NCI-H69 (cell line): Measurements from ENCODE around the gene LIMCH1.

ENCODE experiments used
- DNase-seq: peaks from one replicate; lab custom pipeline; 2025; lab: John Stamatoyannopoulos, UW

The LIMCH1 gene

DNA sequence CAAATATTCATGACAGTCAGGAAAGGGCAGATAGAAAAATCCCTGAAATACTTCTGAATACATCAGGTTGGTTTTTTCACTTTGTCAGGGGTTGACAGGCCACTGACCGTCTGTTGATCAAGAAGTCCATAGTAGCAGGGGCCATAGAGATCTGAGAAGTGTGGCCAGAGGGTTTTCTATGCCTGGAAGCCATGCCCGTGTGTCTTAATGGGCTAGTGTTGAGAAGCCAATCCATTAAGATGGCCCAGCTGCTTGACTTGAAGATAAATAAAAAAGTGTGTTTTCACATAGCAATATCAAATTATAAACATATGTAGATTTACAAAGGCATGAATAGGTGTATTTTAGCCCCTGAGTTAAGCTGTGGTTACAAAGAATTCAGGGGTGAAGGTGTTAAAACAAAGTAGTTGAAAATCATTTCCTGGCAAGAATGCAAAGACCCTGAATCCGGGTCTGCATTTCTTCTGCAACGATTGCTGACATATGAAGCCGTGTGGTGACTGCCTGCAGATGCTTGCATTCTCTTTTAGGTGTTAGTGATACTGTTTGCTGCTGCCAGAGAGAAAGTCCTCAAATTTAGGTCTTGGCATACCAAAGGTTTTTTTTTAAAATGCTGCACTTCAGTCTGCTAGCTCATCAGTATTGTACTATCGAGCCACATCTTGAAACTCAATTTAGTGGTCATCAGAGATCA is 9.3 kb upstream of the LIMCH1 start:
- DNase-seq, result no peak

DNA sequence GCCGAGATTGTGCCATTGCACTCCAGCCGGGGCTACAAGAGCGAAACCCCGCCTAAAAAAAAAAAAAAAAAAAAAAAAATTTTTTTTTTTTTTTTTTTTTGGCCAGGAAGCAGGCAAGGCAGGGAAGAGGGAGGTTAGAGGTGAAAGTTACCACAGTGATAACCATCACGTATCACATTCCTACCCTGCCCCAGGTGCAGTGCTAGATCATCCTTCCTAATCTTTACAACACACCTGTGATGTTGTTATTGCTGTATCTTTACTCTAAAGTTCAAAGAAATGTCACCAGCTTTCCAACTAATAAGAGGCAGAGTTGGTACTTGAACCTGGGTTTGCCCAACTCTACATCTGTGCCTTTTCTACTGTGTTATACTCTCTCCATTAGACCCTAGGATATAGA is 7.2 kb upstream of the LIMCH1 start:
- no peak for DNase-seq

DNA sequence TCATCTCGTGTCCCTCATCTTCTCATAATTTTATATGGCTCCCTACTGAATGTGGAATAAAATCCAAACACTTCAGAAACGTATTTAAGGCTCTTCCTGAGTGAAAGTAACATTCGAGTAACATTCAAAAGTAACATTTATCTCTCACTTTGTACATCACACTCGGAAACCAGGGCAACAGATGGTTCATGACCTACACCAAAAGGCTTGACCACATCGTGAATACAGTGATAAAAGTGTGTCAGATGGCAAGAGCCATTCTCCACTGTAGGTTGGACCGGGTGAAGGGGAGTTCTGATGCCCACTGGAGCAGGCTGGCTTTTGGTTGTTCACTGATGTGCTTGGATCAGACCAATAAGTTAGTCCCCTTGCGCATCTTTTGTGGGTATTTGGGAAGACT is 5.6 kb upstream of the LIMCH1 start:
- no peak for DNase-seq

DNA sequence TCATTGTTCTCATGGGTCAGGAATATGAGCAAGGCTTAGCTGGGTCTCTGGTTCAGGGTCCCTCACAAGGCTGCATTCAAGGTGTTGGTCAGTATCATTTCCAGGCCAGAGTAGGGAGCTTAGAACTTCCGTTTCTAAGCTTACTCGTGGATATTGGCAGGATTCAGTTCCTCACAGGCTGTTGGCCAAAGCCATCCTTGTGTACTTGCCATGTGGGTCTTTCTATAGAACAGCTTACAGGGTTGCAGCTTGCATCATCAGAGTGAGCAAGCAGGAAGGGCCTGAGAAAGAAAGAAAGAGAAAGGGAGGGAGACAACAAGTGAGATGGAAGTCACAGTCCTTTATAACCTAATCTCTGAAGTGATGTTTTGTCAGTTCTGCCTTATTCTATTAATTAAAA is 5.1 kb upstream of the LIMCH1 start:
- no peak for DNase-seq

- no peak for DNase-seq
These were observed 4.3 kb upstream of the LIMCH1 start for GRCh38 chr4:41533680-41534079.

GRCh38 chr4:41534404-41534803 is 3.6 kb upstream of the LIMCH1 start:
- DNase-seq, result no peak

DNA sequence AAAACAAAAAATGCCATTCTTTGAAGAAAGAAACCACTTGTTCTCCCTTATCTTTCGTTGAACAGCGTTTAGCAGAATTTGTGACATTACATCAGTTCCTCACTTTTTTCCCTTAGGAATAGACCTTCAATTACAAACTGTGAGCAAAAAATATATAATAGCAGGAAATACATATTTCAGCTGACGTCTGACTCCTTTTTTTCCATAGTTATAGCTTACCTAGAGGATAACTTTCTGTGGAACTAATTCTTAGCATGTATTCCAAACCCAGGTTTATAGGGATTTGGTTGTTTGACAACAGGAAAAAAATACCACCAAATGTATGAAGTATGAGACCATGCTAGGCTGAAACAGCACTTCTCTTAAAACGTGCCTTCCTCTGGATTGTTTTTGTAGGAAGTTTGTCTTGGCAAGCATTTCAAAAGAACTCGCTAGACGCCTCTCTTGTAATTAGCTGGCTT is 2.0 kb upstream of the LIMCH1 start:
- DNase-seq, result no peak

GRCh38 chr4:41537292-41537890 is 566 bp upstream of the LIMCH1 start:
- no peak for DNase-seq

- DNase-seq, result no peak
These were observed 1.0 kb downstream of the LIMCH1 start for GRCh38 chr4:41538887-41539498.

GRCh38 chr4:41539711-41540110 is 1.8 kb downstream of the LIMCH1 start:
- DNase-seq, result no peak

DNA sequence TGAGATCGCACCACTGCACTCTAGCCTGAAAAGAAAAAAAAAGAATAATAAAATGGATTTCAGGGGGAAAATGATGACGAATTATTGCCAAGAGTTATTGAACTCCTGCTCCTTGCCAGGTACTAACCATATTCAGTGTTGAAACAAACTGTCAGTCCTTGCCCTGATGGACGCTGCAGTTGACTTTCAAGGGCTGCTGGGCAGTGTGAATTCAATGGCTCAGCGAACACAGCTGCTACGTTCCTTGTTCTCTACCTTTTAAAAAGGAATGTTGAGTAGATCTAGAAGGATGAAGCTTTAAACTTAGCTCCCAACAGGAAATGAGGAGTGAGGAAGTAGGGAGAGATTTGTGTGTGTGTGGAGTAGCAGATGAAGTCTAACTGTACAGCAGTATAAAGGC is 2.7 kb downstream of the LIMCH1 start:
- DNase-seq, result no peak

DNA sequence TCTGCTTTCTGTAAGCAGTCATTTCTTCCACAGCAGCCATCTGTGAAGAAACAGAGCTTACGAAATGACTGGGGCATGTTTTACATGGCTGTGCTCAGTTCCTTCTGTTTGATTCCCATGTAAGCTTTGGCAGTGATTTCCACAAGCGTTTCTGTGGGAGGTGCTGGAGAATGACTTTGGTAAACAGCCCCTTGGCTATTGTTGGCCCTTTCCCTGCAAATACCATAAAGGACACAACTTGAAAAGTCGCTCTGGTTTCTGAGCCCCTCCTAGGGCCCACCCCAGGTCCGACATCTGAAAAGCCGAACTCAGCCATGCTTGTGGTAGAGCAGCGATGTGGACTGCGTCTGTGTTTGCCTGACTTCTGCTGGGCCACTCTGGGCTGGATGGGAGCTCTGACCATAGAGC is 3.7 kb downstream of the LIMCH1 start:
- DNase-seq, result no peak

DNA sequence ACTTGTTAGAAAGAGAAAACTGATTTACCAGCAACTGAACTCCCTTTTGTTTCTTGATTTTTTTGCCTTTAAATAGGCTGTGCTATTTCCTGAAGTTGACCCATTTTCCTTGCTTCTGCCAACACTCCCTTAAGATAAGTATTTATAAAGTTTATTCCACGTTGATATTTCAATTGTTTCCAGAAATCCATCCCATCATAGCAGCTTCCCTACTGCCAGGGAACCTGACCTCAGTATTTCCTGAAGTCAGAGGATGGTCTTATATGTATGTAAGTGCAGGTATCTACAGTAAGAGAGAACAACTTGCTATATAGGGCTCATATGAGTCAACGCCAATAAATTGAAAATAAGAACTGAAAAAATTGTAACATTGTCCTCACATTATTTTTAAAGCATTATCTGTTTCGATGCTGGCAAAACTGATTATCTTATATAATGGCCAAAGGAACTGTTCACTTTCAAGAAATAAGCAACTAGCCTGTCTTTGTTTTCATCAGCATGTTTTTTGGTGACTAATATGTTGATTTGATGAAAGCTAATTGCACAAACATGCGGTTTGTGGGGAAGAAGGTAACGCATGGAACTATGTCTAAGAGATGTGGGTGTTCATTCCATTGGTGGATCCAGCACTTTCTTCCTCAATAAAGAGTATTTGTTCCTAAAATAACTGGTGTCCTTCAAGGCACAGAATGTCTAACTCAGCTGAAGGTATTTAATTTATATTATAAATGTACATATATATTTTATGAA is 4.7 kb downstream of the LIMCH1 start:
- DNase-seq, result no peak

DNA sequence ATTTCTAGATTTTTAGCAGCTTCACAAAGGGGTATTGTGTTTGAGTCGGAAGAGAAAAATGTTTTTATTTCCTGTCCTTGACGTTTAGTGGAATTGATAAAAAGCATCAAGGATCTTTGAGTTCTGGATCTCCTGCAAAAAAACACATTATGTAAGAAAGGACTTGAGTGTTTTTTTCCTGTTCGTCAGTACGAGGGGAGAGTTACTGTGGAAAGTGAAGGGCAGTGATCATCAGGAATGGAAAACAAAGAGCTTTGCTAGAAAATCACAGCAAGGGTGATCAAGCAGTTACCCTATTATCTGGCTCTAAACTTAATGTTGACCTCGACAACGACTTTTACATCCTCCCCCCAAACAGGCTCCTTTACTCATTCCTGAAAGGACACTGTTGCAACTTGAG is 7.3 kb downstream of the LIMCH1 start:
- DNase-seq, result no peak

DNA sequence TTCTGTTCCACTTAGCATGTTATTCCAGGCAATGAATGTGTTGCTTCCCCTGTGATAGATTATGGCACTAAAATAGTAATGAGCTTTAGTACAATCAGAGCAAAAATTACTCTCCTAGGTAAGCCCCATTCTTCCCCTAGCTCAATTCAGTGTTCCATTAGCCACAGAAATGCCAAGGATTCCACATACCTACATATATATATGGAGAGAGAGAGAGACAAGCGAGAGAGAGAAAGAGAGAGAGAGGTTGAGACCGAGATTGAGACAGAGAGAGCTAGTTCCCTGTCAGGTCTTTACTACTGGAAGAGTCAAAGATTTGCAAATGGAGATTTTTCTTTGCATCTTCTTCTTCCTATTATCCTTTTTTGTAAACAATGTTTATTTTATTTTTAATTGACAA is 8.7 kb downstream of the LIMCH1 start:
- no peak for DNase-seq

DNA sequence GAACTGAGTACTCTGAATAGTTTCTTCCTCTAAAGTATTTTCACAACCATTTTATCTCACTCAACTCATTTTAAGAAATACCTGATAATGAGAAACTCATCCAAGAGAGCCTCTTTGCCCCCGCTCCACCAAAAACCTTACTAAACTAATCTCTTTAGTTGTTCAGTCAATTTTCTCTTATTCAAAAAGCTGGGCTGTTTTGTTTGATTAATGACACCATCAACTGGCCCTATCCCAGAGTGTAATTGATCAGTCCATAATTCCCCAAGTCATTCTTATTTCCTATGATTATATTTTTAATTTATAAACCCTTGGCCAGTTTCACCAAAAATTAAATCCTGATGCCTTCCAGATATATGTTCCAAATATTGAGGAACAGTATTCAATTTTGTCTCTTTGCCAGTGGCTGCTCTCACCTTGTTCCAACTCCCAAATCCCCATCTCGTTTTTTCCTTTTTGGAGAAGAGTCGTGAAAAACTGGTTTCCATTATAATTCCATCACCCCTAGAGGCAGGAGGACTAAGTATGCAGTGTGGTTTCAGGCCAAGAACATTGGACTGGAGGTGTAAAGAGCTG is 10.4 kb downstream of the LIMCH1 start:
- DNase-seq, result no peak

- DNase-seq, result no peak
These were observed 11.5 kb downstream of the LIMCH1 start for GRCh38 chr4:41549478-41549877.

GRCh38 chr4:41550308-41550707 is 12.4 kb downstream of the LIMCH1 start:
- no peak for DNase-seq

GRCh38 chr4:41551536-41551935 is 13.6 kb downstream of the LIMCH1 start:
- DNase-seq, result no peak

DNA sequence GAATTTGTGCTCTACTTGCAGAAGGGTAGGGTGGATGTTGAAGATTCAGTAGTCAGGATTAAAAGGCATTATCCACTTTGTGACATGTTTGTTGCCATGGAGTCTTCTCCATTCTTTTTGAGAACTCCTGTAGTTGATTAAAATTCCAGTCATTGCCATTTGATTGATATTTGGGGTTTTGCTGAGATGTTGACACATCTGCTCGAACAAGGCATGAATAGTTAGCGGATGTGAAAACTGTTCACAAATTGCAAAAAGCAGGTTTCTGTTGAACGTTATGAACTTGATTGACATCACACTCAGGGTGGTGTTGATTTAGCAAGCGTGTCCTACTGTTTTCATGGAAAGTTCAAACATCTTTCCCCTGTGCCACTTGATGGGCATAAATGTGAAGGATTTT is 16.9 kb downstream of the LIMCH1 start:
- no peak for DNase-seq

- DNase-seq, result no peak
These were observed 18.6 kb downstream of the LIMCH1 start for GRCh38 chr4:41556526-41556925.

DNA sequence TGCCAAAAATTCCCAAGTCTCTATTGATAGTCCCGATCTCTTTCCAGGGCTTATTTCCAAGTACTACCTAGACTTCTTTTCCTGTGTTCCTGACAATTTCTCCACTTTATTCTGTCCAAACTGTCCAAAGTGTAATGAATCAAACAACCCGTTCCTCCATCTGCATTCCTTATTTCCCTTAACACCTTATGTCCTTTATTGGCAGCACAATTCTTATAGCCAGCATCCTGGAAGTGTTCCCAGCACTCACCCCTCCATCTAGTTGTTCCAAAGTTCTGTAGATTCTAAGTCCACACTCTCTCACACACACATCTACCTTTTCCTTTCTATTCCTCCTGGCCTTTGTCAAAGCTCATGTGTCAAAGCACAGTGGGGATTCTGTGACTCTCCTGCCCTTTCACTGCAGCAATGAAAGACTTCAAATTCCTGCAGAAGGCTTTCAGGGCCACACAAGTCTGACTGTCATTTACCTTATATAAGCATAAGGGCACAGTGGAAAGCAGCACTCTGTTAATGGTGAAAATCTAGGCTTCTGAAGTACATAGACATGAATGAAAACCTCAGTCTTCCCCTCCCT is 22.1 kb downstream of the LIMCH1 start:
- DNase-seq, result no peak
